ENCODE data around the gene ZSCAN23.
A peak's percentile ranks its signal among the peaks of the same experiment; 100 is the strongest.
"Not testable (repeated sequence)": the region's sequence is repeated elsewhere in the genome, so short reads cannot be mapped to it uniquely, and the experiment has no call there.

The ZSCAN23 gene

GRCh38 chr6:28443112-28443773 is at the start of gene ZSCAN23:
Gene ZSCAN23, minus strand, starts transcription at chr6:28443491. Its CDS starts 7,225 bp downstream, at chr6:28436266.
- peak; percentile 81 for DNase-seq (ENCODE audit: low read depth in 2 of 2)

DNA sequence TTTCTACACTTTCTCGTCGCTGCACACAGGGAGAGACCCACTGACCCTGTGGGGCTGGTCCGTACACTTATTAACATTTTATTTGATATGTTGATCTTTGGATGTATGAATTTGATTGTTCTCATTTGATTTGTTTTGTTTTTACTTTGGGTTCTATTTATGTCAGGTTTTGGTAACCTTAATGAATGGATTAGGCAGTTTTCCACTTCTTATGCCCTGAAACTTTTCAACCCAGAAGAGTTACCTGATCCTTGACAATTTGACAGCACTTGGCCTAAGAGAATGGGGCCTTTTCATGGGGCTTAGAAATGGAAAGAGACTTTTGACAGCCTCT is 48.7 kb upstream of the ZSCAN23 start:
- DNase-seq (ENCODE audit: low read depth in 2 of 2) = no peak

DNA sequence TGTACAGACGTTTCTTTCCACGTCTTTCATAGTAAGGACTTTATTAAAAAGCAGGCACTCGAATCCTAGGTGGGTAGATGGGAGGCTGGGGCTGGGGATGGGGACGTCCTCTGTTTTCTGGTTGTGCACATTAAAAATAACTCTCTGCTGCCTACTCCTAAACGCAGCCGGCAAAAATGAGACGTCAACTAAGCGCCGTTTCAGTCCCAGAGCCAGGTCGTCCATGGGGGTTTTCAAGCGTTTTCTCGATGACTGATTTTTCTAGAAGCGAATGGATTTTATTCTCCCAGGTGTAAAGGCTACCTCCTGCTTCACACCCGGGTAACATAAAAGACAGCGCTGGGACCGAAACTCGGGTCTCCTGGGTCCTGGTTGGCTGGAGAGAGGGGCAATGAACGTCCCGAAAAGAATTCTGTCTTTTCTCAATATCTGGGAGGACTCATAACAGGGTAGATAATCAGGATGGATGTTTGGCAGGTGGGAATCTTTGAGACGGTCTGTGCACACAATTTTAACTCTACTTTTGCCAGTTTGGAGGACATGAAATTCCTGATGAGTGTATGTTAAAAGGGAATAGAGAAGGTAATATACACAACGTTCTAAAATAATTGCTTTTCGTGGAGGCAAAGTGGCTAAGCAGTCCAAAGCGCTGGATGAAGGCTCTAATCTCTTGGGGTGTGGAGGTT is 47.1 kb upstream of the ZSCAN23 start:
- DNase-seq (ENCODE audit: low read depth in 2 of 2) = no peak

- DNase-seq (ENCODE audit: low read depth in 2 of 2) = peak; percentile 21 to 35
Measured at GRCh38 chr6:28489366-28490204, 46.3 kb upstream of the ZSCAN23 start.

GRCh38 chr6:28488916-28489365 is 45.6 kb upstream of the ZSCAN23 start:
- peak in 1 of 2 donors; percentile 16 for DNase-seq (ENCODE audit: low read depth in 2 of 2)

- DNase-seq (ENCODE audit: low read depth in 2 of 2) = no peak
Measured at GRCh38 chr6:28486988-28487742, 43.9 kb upstream of the ZSCAN23 start.

DNA sequence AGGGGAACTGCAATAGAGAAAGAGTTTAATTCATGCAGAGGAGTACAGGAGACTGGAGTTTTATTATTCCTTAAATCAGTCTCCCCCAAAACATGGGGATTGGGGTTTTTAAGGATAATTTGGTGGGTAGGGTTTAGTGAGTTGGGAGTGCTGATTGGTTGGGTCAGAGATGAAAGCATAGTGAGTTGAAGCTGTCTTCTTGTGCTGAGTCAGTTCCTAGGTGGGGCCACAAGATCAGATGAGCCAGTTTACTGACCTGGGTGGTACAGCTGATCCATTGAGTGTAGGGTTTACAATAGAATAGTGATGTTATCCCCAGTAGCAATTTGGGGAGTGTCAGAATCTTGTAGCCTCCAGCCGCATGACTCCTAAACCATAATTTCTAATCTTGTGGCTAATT is 43.2 kb upstream of the ZSCAN23 start:
- no peak for DNase-seq (ENCODE audit: low read depth in 2 of 2)

GRCh38 chr6:28485482-28485881 is 42.2 kb upstream of the ZSCAN23 start:
- no peak for DNase-seq (ENCODE audit: low read depth in 2 of 2)

GRCh38 chr6:28480253-28480932 is 37.1 kb upstream of the ZSCAN23 start:
- DNase-seq (ENCODE audit: low read depth in 2 of 2) = no peak

GRCh38 chr6:28478518-28478917 is 35.2 kb upstream of the ZSCAN23 start:
- DNase-seq (ENCODE audit: low read depth in 2 of 2) = no peak

GRCh38 chr6:28474441-28475219 is 31.3 kb upstream of the ZSCAN23 start:
- no peak for DNase-seq (ENCODE audit: low read depth in 2 of 2)

GRCh38 chr6:28469153-28469745 is 26.0 kb upstream of the ZSCAN23 start:
- not testable (repeated sequence) for DNase-seq (ENCODE audit: low read depth in 2 of 2)

DNA sequence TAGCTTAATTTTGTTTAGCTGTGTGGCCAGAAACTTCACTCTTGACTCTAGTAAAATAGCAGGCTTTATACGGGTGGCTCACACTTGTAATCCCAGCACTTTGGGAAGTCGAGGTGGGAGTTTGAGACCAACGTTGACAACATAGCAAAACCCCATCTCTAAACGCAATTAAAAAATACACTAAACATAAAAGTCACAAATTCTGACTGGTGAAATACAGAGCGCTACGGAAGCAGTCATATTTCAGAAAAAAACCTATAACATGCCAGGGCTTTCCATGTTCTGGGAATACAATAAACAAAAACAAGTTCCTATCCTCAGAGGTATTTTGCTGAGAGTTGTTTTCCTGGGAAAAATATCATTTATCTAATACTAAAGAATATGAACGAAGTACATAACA is 24.8 kb upstream of the ZSCAN23 start:
- no peak for DNase-seq (ENCODE audit: low read depth in 2 of 2)

- no peak for DNase-seq (ENCODE audit: low read depth in 2 of 2)
Measured at GRCh38 chr6:28462401-28462800, 19.1 kb upstream of the ZSCAN23 start.

- DNase-seq (ENCODE audit: low read depth in 2 of 2) = no peak
Measured at GRCh38 chr6:28458568-28458967, 15.3 kb upstream of the ZSCAN23 start.

- DNase-seq (ENCODE audit: low read depth in 2 of 2) = no peak
Measured at GRCh38 chr6:28449056-28449455, 5.8 kb upstream of the ZSCAN23 start.

DNA sequence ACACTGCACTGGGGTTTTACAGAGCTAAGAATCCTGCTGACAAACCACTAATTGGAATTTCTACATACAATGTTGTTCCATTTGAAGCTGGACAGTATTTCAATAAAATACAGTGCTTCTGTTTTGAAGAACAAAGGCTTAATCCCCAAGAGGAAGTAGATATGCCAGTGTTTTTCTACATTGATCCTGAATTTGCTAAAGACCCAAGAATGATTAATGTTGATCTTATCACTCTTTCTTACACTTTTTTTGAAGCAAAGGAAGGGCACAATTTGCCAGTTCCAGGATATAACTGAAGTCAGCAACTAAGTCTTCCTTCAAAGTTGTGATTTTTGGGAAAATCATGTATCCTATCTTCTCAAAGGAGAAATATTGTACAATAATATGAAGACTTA is 4.2 kb upstream of the ZSCAN23 start:
- not testable (repeated sequence) for DNase-seq (ENCODE audit: low read depth in 2 of 2)

- DNase-seq (ENCODE audit: low read depth in 2 of 2) = no peak
Measured at GRCh38 chr6:28446818-28447511, 3.7 kb upstream of the ZSCAN23 start.

GRCh38 chr6:28444759-28445158 is 1.5 kb upstream of the ZSCAN23 start:
- not testable (repeated sequence) for DNase-seq (ENCODE audit: low read depth in 2 of 2)
